Caco-2 (cell line): ENCODE results near the gene CRYBB2. TPM values are rescaled to one million over a fixed set of nuclear protein-coding genes. Genes with fewer than 3 reads are reported as not detected.

ENCODE experiments used
- Bru-seq: library from RNA; stranded (reverse); fragments of 400-500 nt; gene quantifications from one replicate; lab custom pipeline; 2021; lab: Mats Ljungman, UMichigan
- BruChase-seq, 2 experiments: library from RNA; stranded (reverse); fragments of 400-500 nt; gene quantifications; one replicate each; lab custom pipeline; 2021; lab: Mats Ljungman, UMichigan
- BruUV-seq: library from RNA; stranded (reverse); fragments of 400-500 nt; replicated peaks from 2 replicates; lab custom pipeline; 2021; lab: Mats Ljungman, UMichigan
- CTCF ChIA-PET: fragments of 300-600 bp; sonication (Branson Sonifier 250); formaldehyde crosslinking; loops from one replicate; lab custom pipeline; 2022; ENCODE audit warnings: antibody characterized with exemption; lab: Charles Lee
- POLR2A ChIA-PET: fragments of 300-600 bp; sonication (Branson Sonifier 250); formaldehyde crosslinking; loops from one replicate; lab custom pipeline; 2022; ENCODE audit warnings: antibody characterized with exemption; lab: Charles Lee
- DNase-seq, 2 experiments: peaks; one replicate each; pipeline versions ENCODE4 v3.0.0 to v3.0.0-alpha.2; 2020 to 2022
- H3K27me3 ChIP-seq: replicated peaks from 2 replicates; pipeline ENCODE4 v1.6.0; 2011; ENCODE audit warnings: low read length; ENCODE audit not compliant: control insufficient read depth, insufficient read depth
- H3K36me3 ChIP-seq: 2 replicates; pipeline ENCODE4 v1.5.1; 2011; ENCODE audit warnings: low read length; ENCODE audit not compliant: control insufficient read depth, insufficient read depth
- H3K4me1 ChIP-seq: fragments of 250-450 bp; sonication (Bioruptor Pico); 2 replicates; pipeline ENCODE4 v1.5.1; 2020; ENCODE audit warnings: mild to moderate bottlenecking
- H3K4me3 ChIP-seq: 2 replicates; pipeline ENCODE4 v1.5.1; 2011; ENCODE audit warnings: low read depth, mild to moderate bottlenecking, control low read depth, low read length
- H3K9me3 ChIP-seq: fragments of 250-450 bp; sonication (Bioruptor Pico); 2 replicates; pipeline ENCODE4 v1.5.1; 2020; ENCODE audit warnings: mild to moderate bottlenecking, moderate library complexity
- H3K27ac Mint-ChIP-seq: one replicate; pipeline ENCODE4 v1.8.0; 2022; ENCODE audit warnings: mixed read lengths; ENCODE audit not compliant: unreplicated experiment
- H3K27me3 Mint-ChIP-seq: one replicate; pipeline ENCODE4 v1.8.0; 2022; ENCODE audit warnings: mixed read lengths; ENCODE audit not compliant: insufficient read depth, unreplicated experiment
- H3K36me3 Mint-ChIP-seq: one replicate; pipeline ENCODE4 v1.8.0; 2022; ENCODE audit warnings: mild to moderate bottlenecking, mixed read lengths; ENCODE audit not compliant: insufficient read depth, unreplicated experiment
- H3K4me1 Mint-ChIP-seq: one replicate; pipeline ENCODE4 v1.8.0; 2022; ENCODE audit warnings: low read depth, mixed read lengths; ENCODE audit not compliant: unreplicated experiment
- H3K4me3 Mint-ChIP-seq: one replicate; pipeline ENCODE4 v1.8.0; 2022; ENCODE audit warnings: mild to moderate bottlenecking, moderate library complexity, mixed read lengths; ENCODE audit not compliant: unreplicated experiment
- H3K9me3 Mint-ChIP-seq: one replicate; pipeline ENCODE4 v1.8.0; 2022; ENCODE audit warnings: mixed read lengths; ENCODE audit not compliant: unreplicated experiment
- intact Hi-C: fragments of 100-400 bp; cut with micrococcal nuclease; formaldehyde crosslinking; loops from one replicate; pipeline ENCODE4 v1.10.0; 2022; ENCODE audit not compliant: unreplicated experiment
- long read RNA-seq: library from polyadenylated mRNA; stranded (forward); transcript quantifications from one replicate; pipeline ENCODE4 v2.0.0, GENCODE V29; 2022
- total RNA-seq: library from RNA; stranded (reverse); gene quantifications from 2 replicates; pipeline ENCODE4 v1.2.3, GENCODE V29; 2022
- TF ChIP-seq, protein P1 (sequence below), 2 experiments: fragments of 200-600 bp in 1 of 2; IDR thresholded peaks; 1 replicate in 1 of 2; 2 replicates in 1 of 2; pipeline versions ENCODE4 v1.5.1 to v1.8.0; 2011 to 2022; ENCODE audit warnings: antibody characterized with exemption in 1 of 2, control low read depth in 1 of 2, inconsistent platforms in 1 of 2, low read depth in 1 of 2, low read length in 1 of 2, mild to moderate bottlenecking in 1 of 2, moderate library complexity in 1 of 2; ENCODE audit not compliant: insufficient read depth in 1 of 2, severe bottlenecking in 1 of 2, unreplicated experiment in 1 of 2

Gene CRYBB2, protein sequence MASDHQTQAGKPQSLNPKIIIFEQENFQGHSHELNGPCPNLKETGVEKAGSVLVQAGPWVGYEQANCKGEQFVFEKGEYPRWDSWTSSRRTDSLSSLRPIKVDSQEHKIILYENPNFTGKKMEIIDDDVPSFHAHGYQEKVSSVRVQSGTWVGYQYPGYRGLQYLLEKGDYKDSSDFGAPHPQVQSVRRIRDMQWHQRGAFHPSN
- total RNA-seq, result not detected in 2 replicates
- Bru-seq, nascent RNA, result percentile 10 among the genes with signal in this experiment
- BruChase-seq, experiment 1, labeled RNA remaining after a 2-hour chase, result percentile 21 among the genes with signal in this experiment
- BruChase-seq, experiment 2, labeled RNA remaining after a 6-hour chase, result percentile 7 among the genes with signal in this experiment
- long read RNA-seq, result 0 reads

DNA sequence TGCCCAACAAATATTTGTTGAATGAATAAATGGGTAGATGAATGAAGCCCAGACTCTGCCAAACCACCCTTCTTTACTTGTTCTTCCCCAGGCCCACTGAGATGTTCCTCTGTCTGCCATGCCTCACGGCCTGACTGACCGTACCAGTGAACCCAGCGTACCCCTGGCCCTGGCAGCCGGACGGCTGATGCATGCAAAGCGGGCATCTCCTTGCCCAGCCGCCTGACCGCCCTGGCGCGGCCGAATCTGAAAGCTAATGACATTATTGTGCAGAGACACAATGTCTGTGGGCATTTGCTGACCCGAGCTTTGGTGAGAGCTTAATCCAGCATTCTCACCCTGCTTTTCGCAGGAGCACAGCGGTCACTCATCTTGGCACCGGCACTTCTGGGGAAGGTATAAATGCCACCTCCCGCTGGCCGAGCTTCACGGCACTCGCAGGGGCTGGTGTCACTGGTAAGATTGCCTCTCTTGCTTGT is at the start of gene CRYBB2:
CRYBB2 (plus strand) TSS at position 429 of the 479 bp plus-strand sequence. CDS start 1,791 bp downstream, outside the sequence.
- H3K27me3 Mint-ChIP-seq, result peaks cover 12% of the 10 kb centered on the region
- TF ChIP-seq, protein P1, sequence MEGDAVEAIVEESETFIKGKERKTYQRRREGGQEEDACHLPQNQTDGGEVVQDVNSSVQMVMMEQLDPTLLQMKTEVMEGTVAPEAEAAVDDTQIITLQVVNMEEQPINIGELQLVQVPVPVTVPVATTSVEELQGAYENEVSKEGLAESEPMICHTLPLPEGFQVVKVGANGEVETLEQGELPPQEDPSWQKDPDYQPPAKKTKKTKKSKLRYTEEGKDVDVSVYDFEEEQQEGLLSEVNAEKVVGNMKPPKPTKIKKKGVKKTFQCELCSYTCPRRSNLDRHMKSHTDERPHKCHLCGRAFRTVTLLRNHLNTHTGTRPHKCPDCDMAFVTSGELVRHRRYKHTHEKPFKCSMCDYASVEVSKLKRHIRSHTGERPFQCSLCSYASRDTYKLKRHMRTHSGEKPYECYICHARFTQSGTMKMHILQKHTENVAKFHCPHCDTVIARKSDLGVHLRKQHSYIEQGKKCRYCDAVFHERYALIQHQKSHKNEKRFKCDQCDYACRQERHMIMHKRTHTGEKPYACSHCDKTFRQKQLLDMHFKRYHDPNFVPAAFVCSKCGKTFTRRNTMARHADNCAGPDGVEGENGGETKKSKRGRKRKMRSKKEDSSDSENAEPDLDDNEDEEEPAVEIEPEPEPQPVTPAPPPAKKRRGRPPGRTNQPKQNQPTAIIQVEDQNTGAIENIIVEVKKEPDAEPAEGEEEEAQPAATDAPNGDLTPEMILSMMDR (IDR thresholded peaks at IDR 0.05; ENCODE audit: insufficient read depth in 1 of 2, low read depth in 1 of 2, low read length in 1 of 2, severe bottlenecking in 1 of 2, unreplicated experiment in 1 of 2), result no peak
- peaks cover 6% of the 10 kb centered on the region for H3K4me1 Mint-ChIP-seq
- H3K4me3 Mint-ChIP-seq, result no peak within 1 kb of the TSS
- intact Hi-C loops, result no loop called here
- peaks cover 6% of the 10 kb centered on the region; the same call in 1 of the 2 replicates for H3K9me3 ChIP-seq
- H3K36me3 Mint-ChIP-seq, result no peaks in the 10 kb centered on the region
- no peak within 1 kb of the TSS for H3K27ac Mint-ChIP-seq
- CTCF ChIA-PET, result no interaction called here
- no peak for DNase-seq
- POLR2A ChIA-PET, result no interaction called here
- no peak within 1 kb of the TSS for H3K4me3 ChIP-seq
- H3K36me3 ChIP-seq, result no peaks in the 10 kb centered on the region
- H3K27me3 ChIP-seq, result no peaks in the 10 kb centered on the region; the same call in 1 of the 2 replicates
- BruUV-seq, result no TSS peak
- peaks cover 9% of the 10 kb centered on the region for H3K9me3 Mint-ChIP-seq
- H3K4me1 ChIP-seq, result peaks cover 7% of the 10 kb centered on the region; the same call in 1 of the 2 replicates

DNA sequence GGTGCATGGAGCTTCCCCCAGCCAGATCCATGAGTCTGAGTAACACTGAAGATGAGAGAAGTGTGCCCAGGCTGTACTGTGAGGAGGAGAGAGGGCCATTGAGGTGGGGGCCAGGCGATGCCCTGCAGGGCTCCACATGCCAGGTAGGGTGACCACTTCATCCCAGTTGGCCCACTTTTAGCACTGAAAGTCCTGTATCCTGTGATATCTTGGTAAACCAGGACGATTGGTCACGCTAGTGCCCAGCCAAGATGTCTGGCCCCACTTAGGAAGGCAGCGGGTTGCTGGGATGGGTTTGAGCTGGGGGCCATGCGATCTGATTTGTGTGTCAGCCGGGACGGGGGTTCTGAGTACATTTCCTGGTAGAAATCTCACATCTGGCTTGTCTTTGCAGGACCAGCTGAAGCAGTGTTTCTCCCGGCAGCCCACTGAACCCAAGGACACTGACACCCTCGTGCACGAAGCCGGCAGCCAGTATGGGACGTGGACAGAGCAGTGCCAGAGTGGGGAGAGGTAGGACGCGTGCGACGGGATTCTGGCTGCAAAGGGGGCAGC is 48.9 kb upstream of the CRYBB2 start:
- Histone ChIP-seq H3K4me1 (no peaks in the 10 kb centered on the region), H3K27me3 (no peaks in the 10 kb centered on the region), H3K9me3 (no peaks in the 10 kb centered on the region), H3K36me3 (no peaks in the 10 kb centered on the region), H3K4me3 (no peak overlapping the region)
- Mint-ChIP-seq H3K27ac (no peak overlapping the region), H3K4me1 (no peaks in the 10 kb centered on the region), H3K27me3 (no peaks in the 10 kb centered on the region), H3K9me3 (no peaks in the 10 kb centered on the region), H3K36me3 (peaks cover 13% of the 10 kb centered on the region), H3K4me3 (no peak overlapping the region)
- ChIA-PET CTCF (no interaction called here), POLR2A (no interaction called here)
- intact Hi-C loops, result no loop called here
- TF ChIP-seq, protein P1 (IDR thresholded peaks at IDR 0.05; ENCODE audit: insufficient read depth in 1 of 2, low read depth in 1 of 2, low read length in 1 of 2, severe bottlenecking in 1 of 2, unreplicated experiment in 1 of 2), result no peak
- no peak for DNase-seq
- BruUV-seq, result no TSS peak

DNA sequence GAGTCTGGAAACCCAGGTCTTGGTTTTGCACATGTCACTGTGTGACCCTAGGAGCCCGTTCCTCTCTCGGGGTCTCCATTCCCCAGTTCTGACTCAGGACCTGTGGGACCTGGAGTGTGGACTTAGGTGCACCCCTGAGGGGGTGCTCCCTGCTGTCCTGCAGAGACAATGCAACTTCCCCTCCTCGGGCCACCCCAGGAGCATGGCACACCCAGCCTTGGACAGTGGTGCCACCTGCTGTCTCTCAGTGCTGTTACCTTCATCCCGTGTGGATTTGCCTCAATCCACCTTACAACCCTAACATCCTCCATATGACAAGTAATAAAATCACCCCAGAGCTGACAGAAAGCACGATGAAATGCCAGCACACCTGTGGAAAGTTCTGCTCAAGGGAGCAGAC is 47.3 kb upstream of the CRYBB2 start:
- Mint-ChIP-seq H3K27ac (no peak overlapping the region), H3K4me1 (no peaks in the 10 kb centered on the region), H3K4me3 (no peak overlapping the region), H3K36me3 (peaks cover 14% of the 10 kb centered on the region), H3K9me3 (no peaks in the 10 kb centered on the region), H3K27me3 (no peaks in the 10 kb centered on the region)
- TF ChIP-seq, protein P1 (IDR thresholded peaks at IDR 0.05; ENCODE audit: insufficient read depth in 1 of 2, low read depth in 1 of 2, low read length in 1 of 2, severe bottlenecking in 1 of 2, unreplicated experiment in 1 of 2), result peak in 1 of 2 experiments; percentile 36
- intact Hi-C loops, result loop anchor here (1.0 to 2.0 kb wide), 2 partner anchors 61 to 91 kb away; no protein-coding TSS in a partner anchor
- Histone ChIP-seq H3K4me3 (no peak overlapping the region), H3K36me3 (no peaks in the 10 kb centered on the region), H3K9me3 (no peaks in the 10 kb centered on the region), H3K27me3 (no peaks in the 10 kb centered on the region), H3K4me1 (no peaks in the 10 kb centered on the region)
- BruUV-seq, result no TSS peak
- POLR2A ChIA-PET, result no interaction called here
- DNase-seq, result peak in 1 of 2 experiments; percentile 43
- CTCF ChIA-PET, result interaction anchor here (1.0 kb wide), 1 partner anchor 91 kb away, joined by 4 read pairs; no protein-coding TSS in a partner anchor
